Measurements from ENCODE around the gene AP1AR.

The AP1AR gene

GRCh38 chr4:112315446-112315845 lies 83.9 kb downstream of the AP1AR start:
- Histone ChIP-seq H3K27me3 (no peaks in the 10 kb centered on the region), H3K36me3 (no peaks in the 10 kb centered on the region), H3K9me3 (no peaks in the 10 kb centered on the region), H3K4me3 (ENCODE audit: low read depth in 1 of 2, low read length in 1 of 2) (peak overlapping the region in 1 of 2 experiments; percentile 10), H3K4me1 (ENCODE audit: control insufficient read depth in 1 of 2, insufficient read depth in 1 of 2, low read depth in 1 of 2, low read length in 1 of 2) (peaks cover 89 to 95% of the 10 kb centered on the region in 2 experiments), H3K27ac (peak overlapping the region; percentile 81)
- no peak for TF ChIP-seq CTCF (IDR thresholded peaks at IDR 0.05)

- H3K9me3 ChIP-seq = no peaks in the 10 kb centered on the region
- H3K27me3 ChIP-seq = no peaks in the 10 kb centered on the region
Observed at GRCh38 chr4:112316360-112316759, 84.8 kb downstream of the AP1AR start.

GRCh38 chr4:112318239-112319142 lies 86.9 kb downstream of the AP1AR start:
- H3K27ac ChIP-seq = peak overlapping the region; percentile 54
- TF ChIP-seq CTCF (IDR thresholded peaks at IDR 0.05) = no peak
- peaks cover 2% of the 10 kb centered on the region for H3K36me3 ChIP-seq
- no peaks in the 10 kb centered on the region for H3K9me3 ChIP-seq
- no peak overlapping the region for H3K4me3 ChIP-seq (ENCODE audit: low read depth in 1 of 2, low read length in 1 of 2)
- peaks cover 71 to 76% of the 10 kb centered on the region in 2 experiments for H3K4me1 ChIP-seq (ENCODE audit: control insufficient read depth in 1 of 2, insufficient read depth in 1 of 2, low read depth in 1 of 2, low read length in 1 of 2)
- H3K27me3 ChIP-seq = no peaks in the 10 kb centered on the region

More at GRCh38 chr4:112316360-112316759, 84.8 kb downstream of the AP1AR start:
- H3K4me1 ChIP-seq (ENCODE audit: control insufficient read depth in 1 of 2, insufficient read depth in 1 of 2, low read depth in 1 of 2, low read length in 1 of 2) = peaks cover 82 to 87% of the 10 kb centered on the region in 2 experiments
- TF ChIP-seq CTCF (IDR thresholded peaks at IDR 0.05) = no peak
- H3K36me3 ChIP-seq = no peaks in the 10 kb centered on the region
- peak overlapping the region in 1 of 2 experiments; percentile 10 for H3K4me3 ChIP-seq (ENCODE audit: low read depth in 1 of 2, low read length in 1 of 2)
- peak overlapping the region; percentile 81 for H3K27ac ChIP-seq

Data from neutrophil (primary cell).